H9 (cell line): ENCODE results near the gene PTTG2. TPM values are rescaled to one million over a fixed set of nuclear protein-coding genes. Genes with fewer than 3 reads are reported as not detected.

Experiments
- DNase-seq: peaks from one replicate; pipeline ENCODE4 v3.0.0-alpha.2; 2017
- H2AFZ ChIP-seq: one replicate; pipeline ENCODE4 v1.6.1; 2013; ENCODE audit warnings: mild to moderate bottlenecking, low read length, control low read depth, moderate library complexity
- H2AK5ac ChIP-seq: 2 replicates; pipeline ENCODE4 v1.6.1; 2013; ENCODE audit warnings: low read length, control low read depth, mixed read lengths; ENCODE audit not compliant: insufficient read length
- H2BK120ac ChIP-seq: one replicate; pipeline ENCODE4 v1.6.1; 2013; ENCODE audit warnings: low read depth, mild to moderate bottlenecking, low read length, control low read depth, inconsistent platforms; ENCODE audit not compliant: poor library complexity, severe bottlenecking
- H2BK12ac ChIP-seq: 2 replicates; pipeline ENCODE4 v1.6.1; 2013; ENCODE audit warnings: low read length, control low read depth, mixed read lengths, low read depth; ENCODE audit not compliant: insufficient read length
- H2BK15ac ChIP-seq: 2 replicates; pipeline ENCODE4 v1.6.1; 2013; ENCODE audit warnings: low read depth, low read length, control low read depth
- H2BK20ac ChIP-seq: one replicate; pipeline ENCODE4 v1.6.1; 2013; ENCODE audit warnings: low read depth, mild to moderate bottlenecking, low read length, control low read depth, inconsistent platforms; ENCODE audit not compliant: poor library complexity, severe bottlenecking
- H2BK5ac ChIP-seq: 2 replicates; pipeline ENCODE4 v1.6.1; 2013; ENCODE audit warnings: low read length, control low read depth, mixed read lengths; ENCODE audit not compliant: insufficient read length
- H3K14ac ChIP-seq: 2 replicates; pipeline ENCODE4 v1.6.1; 2013; ENCODE audit warnings: low read length, control low read depth; ENCODE audit not compliant: insufficient read depth
- H3K18ac ChIP-seq: 2 replicates; pipeline ENCODE4 v1.6.1; 2013; ENCODE audit warnings: low read depth, mild to moderate bottlenecking, mixed read lengths, low read length, control low read depth; ENCODE audit not compliant: insufficient read length
- H3K23ac ChIP-seq: 2 replicates; pipeline ENCODE4 v1.6.1; 2013; ENCODE audit warnings: low read length, control low read depth, mixed read lengths, low read depth; ENCODE audit not compliant: insufficient read length
- H3K23me2 ChIP-seq: 2 replicates; pipeline ENCODE4 v1.6.1; 2013; ENCODE audit warnings: low read depth, mild to moderate bottlenecking, mixed read lengths, low read length, control low read depth; ENCODE audit not compliant: insufficient read length, poor library complexity, severe bottlenecking
- H3K27ac ChIP-seq: 2 replicates; pipeline ENCODE4 v1.5.1; 2013; ENCODE audit warnings: low read length, control low read depth, mixed read lengths, low read depth; ENCODE audit not compliant: insufficient read length
- H3K27me3 ChIP-seq: 2 replicates; pipeline ENCODE4 v1.6.1; 2013; ENCODE audit warnings: low read length, control low read depth, inconsistent platforms; ENCODE audit not compliant: insufficient read depth
- H3K4ac ChIP-seq: 2 replicates; pipeline ENCODE4 v1.6.1; 2013; ENCODE audit warnings: low read depth, mild to moderate bottlenecking, control low read depth, inconsistent platforms, low read length, moderate library complexity
- H3K4me1 ChIP-seq: 2 replicates; pipeline ENCODE4 v1.6.1; 2013; ENCODE audit warnings: low read length, control low read depth, inconsistent platforms; ENCODE audit not compliant: insufficient read depth
- H3K4me2 ChIP-seq: 2 replicates; pipeline ENCODE4 v1.6.1; 2013; ENCODE audit warnings: low read length, control low read depth, mixed read lengths; ENCODE audit not compliant: insufficient read length, insufficient read depth
- H3K56ac ChIP-seq: 2 replicates; pipeline ENCODE4 v1.6.1; 2013; ENCODE audit warnings: low read depth, mild to moderate bottlenecking, mixed read lengths, low read length, control low read depth; ENCODE audit not compliant: insufficient read length
- H3K79me1 ChIP-seq: 2 replicates; pipeline ENCODE4 v1.6.1; 2013; ENCODE audit warnings: low read depth, mild to moderate bottlenecking, moderate library complexity, low read length, control low read depth, inconsistent platforms; ENCODE audit not compliant: insufficient read depth, poor library complexity, severe bottlenecking
- H3K79me2 ChIP-seq: 2 replicates; pipeline ENCODE4 v1.6.1; 2013; ENCODE audit warnings: low read length, control low read depth, inconsistent platforms; ENCODE audit not compliant: insufficient read depth
- H3K9ac ChIP-seq: 2 replicates; pipeline ENCODE4 v1.6.1; 2013; ENCODE audit warnings: low read length, control low read depth, mixed read lengths; ENCODE audit not compliant: insufficient read length; ENCODE audit errors: extremely low read depth
- H3K9me3 ChIP-seq: one replicate; pipeline ENCODE4 v1.6.1; 2013; ENCODE audit warnings: low read depth, low read length, inconsistent platforms; ENCODE audit not compliant: control insufficient read depth
- H3T11ph ChIP-seq: one replicate; pipeline ENCODE4 v1.6.1; 2013; ENCODE audit warnings: mild to moderate bottlenecking, low read length, control low read depth, inconsistent platforms
- H4K20me1 ChIP-seq: one replicate; pipeline ENCODE4 v1.6.1; 2013; ENCODE audit not compliant: control insufficient read depth, insufficient read length, insufficient read depth
- H4K5ac ChIP-seq: 2 replicates; pipeline ENCODE4 v1.6.1; 2013; ENCODE audit warnings: low read depth, mild to moderate bottlenecking, mixed read lengths, low read length, control low read depth; ENCODE audit not compliant: insufficient read length
- H4K8ac ChIP-seq: replicated peaks from 2 replicates; pipeline ENCODE4 v1.6.1; 2013; ENCODE audit warnings: low read length, control low read depth, mixed read lengths, low read depth; ENCODE audit not compliant: insufficient read length
- H4K91ac ChIP-seq: 2 replicates; pipeline ENCODE4 v1.6.1; 2013; ENCODE audit warnings: low read depth, mild to moderate bottlenecking, moderate library complexity, mixed read lengths, low read length, control low read depth; ENCODE audit not compliant: insufficient read length
- H3K27ac Mint-ChIP-seq, 3 experiments: 2 replicates in 2 of 3; 3 replicates in 1 of 3; pipeline ENCODE4 v1.8.0; 2020 to 2021; ENCODE audit warnings: mixed read lengths in 3 of 3, mild to moderate bottlenecking in 1 of 3, moderate library complexity in 1 of 3
- H3K27me3 Mint-ChIP-seq: 2 replicates; pipeline ENCODE4 v1.8.0; 2021; ENCODE audit warnings: low read depth, mild to moderate bottlenecking, moderate library complexity, mixed read lengths
- H3K36me3 Mint-ChIP-seq, 3 experiments: 2 replicates in 2 of 3; 3 replicates in 1 of 3; pipeline ENCODE4 v1.8.0; 2020 to 2021; ENCODE audit warnings: low read depth in 3 of 3, mixed read lengths in 3 of 3; ENCODE audit not compliant: insufficient read depth in 1 of 3
- H3K4me1 Mint-ChIP-seq, 2 experiments: 2 replicates each; pipeline ENCODE4 v1.8.0; 2020; ENCODE audit warnings: mixed read lengths in 2 of 2
- H3K4me3 Mint-ChIP-seq, 2 experiments: 2 replicates in 1 of 2; 3 replicates in 1 of 2; pipeline ENCODE4 v1.8.0; 2020 to 2021; ENCODE audit warnings: mild to moderate bottlenecking in 2 of 2, mixed read lengths in 2 of 2, moderate library complexity in 1 of 2
- H3K9me3 Mint-ChIP-seq, 2 experiments: 2 replicates in 1 of 2; 3 replicates in 1 of 2; pipeline ENCODE4 v1.8.0; 2020; ENCODE audit warnings: mild to moderate bottlenecking in 2 of 2, mixed read lengths in 2 of 2, moderate library complexity in 1 of 2
- CTCF ChIP-seq: fragments of 200-600 bp; sonication (generic); conservative IDR thresholded peaks from 3 replicates; pipeline ENCODE4 v1.8.0; 2021; ENCODE audit warnings: antibody characterized with exemption, mild to moderate bottlenecking
- WGBS: extraction: QIAGEN DNeasy Blood & Tissue Kit; methylation state at CpG from one replicate; pipeline ENCODE4 v1.1.7; 2013; ENCODE audit warnings: missing lambda C conversion rate, low lambda C conversion rate, mixed read lengths; ENCODE audit not compliant: insufficient read length; ENCODE audit errors: extremely low coverage; 5-methylcytosine and 5-hydroxymethylcytosine counted together
- total RNA-seq: library from RNA; stranded (reverse); gene quantifications from 2 replicates; pipeline ENCODE4 v1.2.1, GENCODE V29; 2021

Gene PTTG2
- total RNA-seq, 1 experiment from 2014 or later = not detected

GRCh38 chr4:37966044-37966443, 5.8 kb downstream of the PTTG2 start:
- WGBS = no CpG with 5 or more reads among the region's 3 CpGs
- Histone ChIP-seq H3K56ac (no peak overlapping the region), H3K79me2 (no peaks in the 10 kb centered on the region), H3K27me3 (no peaks in the 10 kb centered on the region), H2AK5ac (no peak overlapping the region), H3K4ac (no peak overlapping the region), H3K4me2 (no peak overlapping the region), H2BK120ac (no peak overlapping the region), H3K9me3 (no peaks in the 10 kb centered on the region), H4K8ac (no peak overlapping the region), H2BK5ac (no peak overlapping the region), H3K18ac (no peak overlapping the region), H2BK20ac (no peak overlapping the region), H3K4me1 (no peaks in the 10 kb centered on the region), H3T11ph (no peak overlapping the region), H3K23ac (no peak overlapping the region), H4K20me1 (no peaks in the 10 kb centered on the region), H4K91ac (no peak overlapping the region), H3K14ac (no peak overlapping the region; the same call in 1 of the 2 replicates), H3K23me2 (no peaks in the 10 kb centered on the region), H3K27ac (no peak overlapping the region), H4K5ac (no peak overlapping the region), H3K79me1 (no peaks in the 10 kb centered on the region), H2BK15ac (no peak overlapping the region), H2AFZ (no peak overlapping the region), H2BK12ac (no peak overlapping the region), H3K9ac (no peak overlapping the region)
- no peak for TF ChIP-seq CTCF
- no peak overlapping the region for H3K4me3 Mint-ChIP-seq
- peaks cover 11 to 13% of the 10 kb centered on the region in 2 experiments; a peak in 4 of 5 replicates for H3K9me3 Mint-ChIP-seq
- DNase-seq = no peak
- no peak overlapping the region for H3K27ac Mint-ChIP-seq
- peaks cover 5 to 6% of the 10 kb centered on the region in 2 experiments for H3K4me1 Mint-ChIP-seq
- peaks cover 0 to 13% (median 0%) of the 10 kb centered on the region in 3 experiments; a peak in 4 of 7 replicates for H3K36me3 Mint-ChIP-seq
- H3K27me3 Mint-ChIP-seq = no peaks in the 10 kb centered on the region; the same call in 1 of the 2 replicates
